Stromal cell of bone marrow (primary cell): ENCODE data around the gene LAMA3.

Source experiments
- DNase-seq: peaks from one replicate; pipeline ENCODE4 v3.0.0-alpha.2; 2012; ENCODE audit warnings: low read depth

Gene LAMA3

GRCh38 chr18:23689031-23689615 lies at the start of gene LAMA3:
TSS of gene LAMA3 (plus strand) at chr18:23689453. CDS start at chr18:23689684, 231 bp downstream.
- DNase-seq = peak; percentile 51

- no peak for DNase-seq
These were observed 49.2 kb upstream of the LAMA3 start for GRCh38 chr18:23640052-23640451.

- no peak for DNase-seq
These were observed 48.0 kb upstream of the LAMA3 start for GRCh38 chr18:23641143-23641720.

GRCh38 chr18:23641937-23642666 lies 47.2 kb upstream of the LAMA3 start:
- no peak for DNase-seq

GRCh38 chr18:23643815-23644490 lies 45.3 kb upstream of the LAMA3 start:
- DNase-seq = no peak

GRCh38 chr18:23645568-23646175 lies 43.6 kb upstream of the LAMA3 start:
- no peak for DNase-seq

- no peak for DNase-seq
These were observed 43.0 kb upstream of the LAMA3 start for GRCh38 chr18:23646282-23646681.

- DNase-seq = no peak
These were observed 40.8 kb upstream of the LAMA3 start for GRCh38 chr18:23648456-23648855.

GRCh38 chr18:23648940-23649607 lies 40.2 kb upstream of the LAMA3 start:
- no peak for DNase-seq

- peak; percentile 86 for DNase-seq
These were observed 38.0 kb upstream of the LAMA3 start for GRCh38 chr18:23650968-23651927.

- no peak for DNase-seq
These were observed 37.0 kb upstream of the LAMA3 start for GRCh38 chr18:23652232-23652631.

- DNase-seq = no peak
These were observed 31.0 kb upstream of the LAMA3 start for GRCh38 chr18:23658285-23658684.

GRCh38 chr18:23661735-23662308 lies 27.4 kb upstream of the LAMA3 start:
- DNase-seq = no peak

GRCh38 chr18:23662309-23663263 lies 26.7 kb upstream of the LAMA3 start, which contains the start of gene ANKRD29:
TSS of gene ANKRD29 (minus strand) at chr18:23662911. CDS start at chr18:23662730, 181 bp downstream.
- no peak for DNase-seq

GRCh38 chr18:23664674-23665073 lies 24.6 kb upstream of the LAMA3 start:
- no peak for DNase-seq

GRCh38 chr18:23667114-23667513 lies 22.1 kb upstream of the LAMA3 start:
- no peak for DNase-seq

- no peak for DNase-seq
These were observed 20.5 kb upstream of the LAMA3 start for GRCh38 chr18:23668731-23669130.

- DNase-seq = no peak
These were observed 20.0 kb upstream of the LAMA3 start for GRCh38 chr18:23669202-23669766.
